NCI-H748 (cell line): Measurements from ENCODE around the gene SHROOM4.

Source experiments
- DNase-seq: peaks from one replicate; lab custom pipeline; 2025; ENCODE audit not compliant: unreplicated experiment; lab: John Stamatoyannopoulos, UW

The SHROOM4 gene, protein sequence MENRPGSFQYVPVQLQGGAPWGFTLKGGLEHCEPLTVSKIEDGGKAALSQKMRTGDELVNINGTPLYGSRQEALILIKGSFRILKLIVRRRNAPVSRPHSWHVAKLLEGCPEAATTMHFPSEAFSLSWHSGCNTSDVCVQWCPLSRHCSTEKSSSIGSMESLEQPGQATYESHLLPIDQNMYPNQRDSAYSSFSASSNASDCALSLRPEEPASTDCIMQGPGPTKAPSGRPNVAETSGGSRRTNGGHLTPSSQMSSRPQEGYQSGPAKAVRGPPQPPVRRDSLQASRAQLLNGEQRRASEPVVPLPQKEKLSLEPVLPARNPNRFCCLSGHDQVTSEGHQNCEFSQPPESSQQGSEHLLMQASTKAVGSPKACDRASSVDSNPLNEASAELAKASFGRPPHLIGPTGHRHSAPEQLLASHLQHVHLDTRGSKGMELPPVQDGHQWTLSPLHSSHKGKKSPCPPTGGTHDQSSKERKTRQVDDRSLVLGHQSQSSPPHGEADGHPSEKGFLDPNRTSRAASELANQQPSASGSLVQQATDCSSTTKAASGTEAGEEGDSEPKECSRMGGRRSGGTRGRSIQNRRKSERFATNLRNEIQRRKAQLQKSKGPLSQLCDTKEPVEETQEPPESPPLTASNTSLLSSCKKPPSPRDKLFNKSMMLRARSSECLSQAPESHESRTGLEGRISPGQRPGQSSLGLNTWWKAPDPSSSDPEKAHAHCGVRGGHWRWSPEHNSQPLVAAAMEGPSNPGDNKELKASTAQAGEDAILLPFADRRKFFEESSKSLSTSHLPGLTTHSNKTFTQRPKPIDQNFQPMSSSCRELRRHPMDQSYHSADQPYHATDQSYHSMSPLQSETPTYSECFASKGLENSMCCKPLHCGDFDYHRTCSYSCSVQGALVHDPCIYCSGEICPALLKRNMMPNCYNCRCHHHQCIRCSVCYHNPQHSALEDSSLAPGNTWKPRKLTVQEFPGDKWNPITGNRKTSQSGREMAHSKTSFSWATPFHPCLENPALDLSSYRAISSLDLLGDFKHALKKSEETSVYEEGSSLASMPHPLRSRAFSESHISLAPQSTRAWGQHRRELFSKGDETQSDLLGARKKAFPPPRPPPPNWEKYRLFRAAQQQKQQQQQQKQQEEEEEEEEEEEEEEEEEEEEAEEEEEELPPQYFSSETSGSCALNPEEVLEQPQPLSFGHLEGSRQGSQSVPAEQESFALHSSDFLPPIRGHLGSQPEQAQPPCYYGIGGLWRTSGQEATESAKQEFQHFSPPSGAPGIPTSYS (N-terminal part only)

DNA sequence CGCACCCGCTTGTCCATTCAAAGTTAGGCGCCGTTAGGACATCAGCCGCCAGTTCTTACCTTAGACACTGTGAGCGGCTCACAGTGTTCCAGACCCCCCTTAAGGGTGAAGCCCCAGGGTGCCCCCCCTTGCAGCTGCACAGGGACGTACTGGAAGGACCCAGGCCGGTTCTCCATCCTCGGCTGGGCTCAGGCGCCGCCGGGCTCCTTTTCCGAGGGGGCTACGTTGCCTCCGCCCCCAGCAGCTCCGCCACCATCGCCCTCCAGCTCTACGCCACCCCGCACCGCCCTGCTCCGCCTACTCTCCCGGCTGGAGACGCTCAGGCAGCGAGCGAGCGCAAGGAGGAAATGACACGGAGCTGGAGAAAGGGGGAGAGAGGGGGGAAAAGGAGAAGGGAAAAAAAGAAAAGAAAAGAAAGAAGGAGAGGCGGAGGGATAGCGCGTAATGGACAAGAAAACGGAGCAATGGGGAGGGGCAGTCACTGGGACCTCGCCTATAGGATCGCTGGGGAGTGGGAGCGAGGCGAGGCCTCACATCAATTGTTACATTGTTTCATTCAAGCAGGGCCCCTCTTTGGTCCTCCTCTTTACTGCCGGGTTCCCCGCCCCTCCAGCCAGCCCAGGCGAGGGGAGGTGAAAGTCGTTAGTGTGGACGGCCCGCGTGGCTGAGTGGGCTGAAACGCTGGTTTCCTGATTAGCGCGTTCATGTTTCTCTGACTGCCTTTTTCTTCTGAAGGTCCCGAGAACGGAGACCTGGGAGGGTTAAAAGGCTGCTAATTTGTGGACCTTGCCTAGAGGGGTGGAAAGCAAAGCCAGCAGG lies at the start of gene SHROOM4:
Gene SHROOM4 (minus strand): TSS at position 352 of the 819 bp plus-strand sequence. CDS start 176 bp downstream, at position 176.
- DNase-seq, result peak; percentile 12

DNA sequence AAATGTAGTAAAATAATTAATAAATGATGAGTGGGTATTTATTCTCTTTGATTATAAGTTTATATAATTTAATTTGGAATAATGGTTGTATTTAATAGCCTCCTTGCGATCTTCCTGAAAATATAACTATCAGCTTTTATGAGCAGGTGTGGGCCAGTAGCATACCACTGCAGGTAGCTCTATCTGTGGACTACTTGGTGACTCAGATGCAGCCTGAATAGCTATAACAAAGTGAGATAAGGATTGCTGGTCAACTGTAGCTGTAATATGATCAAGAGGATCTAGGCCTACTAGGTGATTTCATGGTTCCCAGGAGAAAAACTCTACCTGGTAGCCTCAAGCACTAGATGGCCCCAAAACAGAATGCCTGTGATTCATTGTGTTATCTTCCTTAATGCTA lies 49.5 kb upstream of the SHROOM4 start:
- no peak for DNase-seq

DNA sequence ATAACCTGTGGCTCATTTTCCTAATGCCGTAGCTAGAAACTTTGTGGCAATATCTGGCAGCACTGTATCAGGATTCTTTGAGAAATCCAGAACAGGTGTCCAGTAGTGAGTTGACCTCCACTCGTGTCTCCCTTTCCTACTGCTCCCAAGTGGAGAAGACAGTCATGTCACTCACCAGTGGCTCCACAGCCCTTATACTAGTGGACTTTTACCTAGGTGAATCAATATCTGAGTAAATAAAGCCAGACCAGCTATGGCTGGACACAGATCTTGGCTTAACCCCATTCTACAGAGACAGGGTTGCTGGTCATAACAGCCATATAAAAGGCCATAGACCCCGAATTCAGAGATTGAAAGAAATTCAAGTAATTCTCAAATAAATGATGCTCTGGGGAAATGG lies 46.5 kb upstream of the SHROOM4 start:
- no peak for DNase-seq

DNA sequence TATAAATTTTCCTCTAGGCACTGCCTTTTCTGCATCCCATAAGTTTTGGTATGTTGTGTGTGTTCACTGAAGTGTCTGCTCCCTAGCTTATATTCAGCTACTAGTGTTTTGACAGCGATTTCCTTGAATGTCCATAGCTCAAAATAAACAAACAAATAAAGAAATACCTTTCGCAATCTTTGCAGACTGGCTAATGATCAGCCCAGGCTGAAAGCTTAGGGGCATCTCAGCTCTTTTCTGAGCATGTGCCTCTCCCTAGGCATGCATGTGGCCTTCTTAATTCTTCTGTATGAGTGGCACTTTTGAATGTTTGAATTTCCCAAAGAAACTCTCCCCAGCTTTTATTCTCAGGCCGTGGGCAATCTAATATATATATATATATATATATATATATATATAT lies 44.6 kb upstream of the SHROOM4 start:
- no peak for DNase-seq

DNA sequence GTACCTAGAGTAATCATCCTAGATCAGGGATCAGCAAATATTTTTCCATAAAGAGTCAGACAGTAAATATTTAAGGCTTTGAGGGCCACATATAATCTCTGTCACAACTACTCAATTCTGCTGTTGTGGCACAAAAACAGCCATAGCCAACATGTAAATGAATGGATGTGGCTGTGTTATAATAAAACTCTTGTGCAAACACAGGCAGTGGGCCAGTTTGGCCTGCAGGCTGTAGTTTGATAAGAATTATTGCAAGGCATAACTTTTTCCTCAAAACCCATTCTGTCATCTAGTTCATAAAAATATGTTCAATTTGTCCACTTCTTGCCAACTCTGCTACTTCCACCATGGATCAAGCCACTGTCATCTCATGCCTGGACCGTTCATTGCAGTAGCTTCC lies 39.4 kb upstream of the SHROOM4 start:
- DNase-seq, result no peak

DNA sequence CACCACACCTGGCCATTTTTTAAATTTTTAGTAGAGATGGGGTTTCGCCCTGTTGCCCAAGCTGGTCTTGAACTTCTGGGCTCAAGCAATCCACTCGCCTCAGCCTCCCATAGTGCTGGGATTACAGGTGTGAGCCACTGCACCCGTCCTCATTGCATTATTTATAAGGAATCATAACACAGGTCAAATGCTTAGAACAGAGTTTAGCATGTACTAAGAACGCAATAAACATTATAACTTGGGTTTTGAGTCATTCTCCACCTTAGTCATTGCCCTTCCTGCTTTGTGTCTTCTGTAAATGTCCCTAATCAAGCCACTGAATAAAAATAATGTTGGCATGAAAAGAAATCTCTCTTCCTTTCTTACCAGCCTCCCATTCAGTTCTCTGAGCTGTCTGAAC lies 38.5 kb upstream of the SHROOM4 start:
- no peak for DNase-seq

DNA sequence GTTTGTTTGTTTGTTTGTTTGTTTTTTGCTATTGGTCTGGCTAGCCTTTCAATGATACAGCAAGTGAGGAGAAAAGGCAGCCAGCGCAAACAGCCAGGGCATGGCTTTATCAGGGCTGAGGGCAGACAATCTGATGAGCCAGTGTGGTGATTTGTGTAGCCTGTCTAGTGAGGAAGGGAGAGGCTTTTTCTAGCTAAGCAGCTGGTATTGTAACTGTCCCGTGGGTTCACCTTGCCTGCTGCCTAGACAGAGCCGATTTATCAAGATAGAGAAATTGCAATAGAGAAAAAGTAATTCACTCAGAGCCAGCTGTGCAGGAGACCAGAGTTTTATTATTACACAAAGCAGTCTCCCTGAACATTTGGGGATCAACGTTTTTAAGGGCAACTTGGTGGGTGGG lies 28.2 kb upstream of the SHROOM4 start:
- DNase-seq, result no peak

DNA sequence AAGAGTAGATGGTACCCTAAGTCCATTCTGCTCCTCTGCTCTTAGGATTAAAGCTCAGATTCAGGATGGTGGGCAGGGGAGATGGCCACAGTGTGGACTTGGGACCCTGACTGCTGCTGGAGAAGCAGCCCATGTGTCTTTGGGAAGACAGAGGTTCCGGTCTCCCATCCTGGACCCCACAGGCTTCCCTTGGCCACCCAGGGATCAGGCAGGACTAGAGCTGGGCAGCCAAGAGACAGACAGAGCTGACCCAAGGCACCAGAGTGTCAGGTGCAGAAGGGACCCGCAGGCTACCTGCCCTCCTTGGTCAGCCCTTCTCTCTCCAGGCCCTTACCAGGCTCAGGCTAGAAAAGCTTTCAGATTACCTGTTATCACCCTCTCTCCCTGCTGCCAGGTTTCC lies 25.7 kb upstream of the SHROOM4 start:
- no peak for DNase-seq

DNA sequence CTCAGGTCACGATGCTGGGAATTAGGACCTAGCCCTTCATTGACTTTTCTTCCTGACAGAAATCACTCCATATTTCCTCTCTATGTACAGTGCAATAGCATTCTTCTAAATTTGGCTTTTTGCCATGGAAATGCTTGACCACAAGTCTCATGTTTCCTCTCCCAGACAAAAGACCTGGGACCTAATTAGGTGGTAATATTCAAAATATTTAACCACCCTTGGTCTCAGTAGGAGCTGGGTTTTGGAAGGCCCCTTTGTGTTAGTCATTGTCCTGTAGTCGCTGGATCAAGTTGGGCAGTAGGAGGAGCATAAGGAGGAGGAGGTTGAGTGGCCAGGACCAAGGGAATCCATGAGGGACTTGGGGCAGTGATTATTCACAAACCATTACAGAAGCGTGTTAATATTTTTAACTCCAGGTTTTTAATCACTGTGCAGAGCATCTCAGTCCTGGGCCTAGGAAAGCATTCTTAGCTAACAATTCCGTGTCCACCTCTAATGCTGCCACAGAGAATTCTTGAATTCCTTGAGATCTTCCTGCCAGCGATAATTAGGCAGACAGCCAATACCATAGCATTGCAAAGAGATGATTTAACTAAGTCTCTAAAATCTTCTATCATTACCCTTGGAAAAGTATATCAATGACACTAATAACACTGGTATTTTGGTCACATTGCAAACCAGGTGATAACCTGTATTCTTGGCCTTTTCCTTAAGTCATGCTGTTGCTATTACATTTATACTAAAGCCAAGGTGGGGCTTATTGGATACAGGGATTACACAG lies 25.0 kb upstream of the SHROOM4 start:
- peak; percentile 29 for DNase-seq

DNA sequence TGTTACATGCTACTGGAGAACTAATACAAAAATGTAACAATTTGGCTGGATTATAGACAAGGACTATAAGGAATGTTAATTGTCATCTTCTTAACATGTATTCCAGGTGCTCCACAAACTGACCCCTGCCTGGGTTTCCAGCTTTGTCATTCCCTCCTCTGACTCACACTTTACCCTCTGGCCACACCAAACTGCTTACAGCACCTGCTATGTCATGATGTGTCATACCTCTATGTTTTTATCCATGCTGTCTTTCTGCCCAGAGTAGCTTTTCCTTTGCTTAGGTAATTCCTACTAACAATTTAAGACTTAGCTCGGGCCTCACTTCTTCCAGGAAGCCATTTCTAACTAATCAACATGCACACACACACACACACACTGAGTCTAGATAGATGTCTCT lies 14.0 kb upstream of the SHROOM4 start:
- no peak for DNase-seq

DNA sequence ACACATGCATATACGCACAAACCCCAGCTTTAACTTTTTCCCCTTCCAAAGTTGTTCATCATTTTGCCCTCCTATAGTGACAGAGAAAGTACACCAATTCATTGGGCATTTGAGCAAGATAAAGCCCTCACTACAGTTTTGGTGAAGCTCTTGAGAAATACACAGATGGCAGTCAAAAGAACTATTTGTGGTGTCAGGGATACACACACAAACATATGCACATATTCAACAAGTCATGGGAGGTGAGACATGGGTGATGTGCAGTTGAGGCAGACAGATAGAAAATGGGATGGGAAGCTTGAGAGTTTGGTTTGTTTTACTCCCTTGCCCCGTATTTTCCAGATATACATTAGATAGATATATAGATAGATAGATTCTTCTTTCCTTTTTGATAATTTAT lies 11.8 kb upstream of the SHROOM4 start:
- DNase-seq, result no peak

DNA sequence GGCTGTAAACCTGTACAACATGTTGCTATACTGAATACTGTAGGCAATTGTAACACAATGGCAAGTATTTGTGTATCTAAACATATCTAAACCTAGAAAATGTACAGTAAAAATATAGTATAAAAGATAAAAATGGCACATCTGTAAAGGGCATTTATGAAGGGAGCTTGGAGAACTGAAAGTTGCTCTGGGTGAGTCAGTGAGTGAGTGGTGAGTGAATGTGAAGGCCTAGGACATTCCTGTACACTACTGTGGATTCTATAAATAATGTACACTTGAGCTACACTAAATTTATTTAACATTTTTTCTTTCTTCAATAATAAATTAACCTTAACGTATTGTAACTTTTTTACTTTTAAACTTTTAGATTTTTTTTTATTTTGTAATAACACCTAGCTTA lies 5.0 kb upstream of the SHROOM4 start:
- no peak for DNase-seq

DNA sequence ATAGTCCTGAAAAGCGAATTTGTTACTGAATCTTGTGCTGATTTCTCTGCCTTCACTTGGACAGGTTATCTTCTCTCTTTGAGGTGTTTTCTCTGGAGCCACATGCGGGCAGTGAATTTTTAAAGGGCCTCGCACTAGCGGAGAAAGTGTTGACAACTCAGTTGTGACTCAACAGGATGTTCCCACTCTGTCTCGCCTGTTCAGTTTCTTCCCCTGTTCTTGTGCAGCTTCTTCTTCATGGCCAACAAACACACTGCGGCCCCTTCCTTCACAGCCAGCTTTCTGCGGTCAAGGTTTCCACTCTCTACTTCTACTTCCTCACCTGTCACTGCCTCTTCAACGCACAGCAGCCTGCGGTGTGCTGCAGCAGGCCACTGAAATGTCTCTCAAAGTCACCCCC lies 1.1 kb upstream of the SHROOM4 start:
- DNase-seq, result no peak

DNA sequence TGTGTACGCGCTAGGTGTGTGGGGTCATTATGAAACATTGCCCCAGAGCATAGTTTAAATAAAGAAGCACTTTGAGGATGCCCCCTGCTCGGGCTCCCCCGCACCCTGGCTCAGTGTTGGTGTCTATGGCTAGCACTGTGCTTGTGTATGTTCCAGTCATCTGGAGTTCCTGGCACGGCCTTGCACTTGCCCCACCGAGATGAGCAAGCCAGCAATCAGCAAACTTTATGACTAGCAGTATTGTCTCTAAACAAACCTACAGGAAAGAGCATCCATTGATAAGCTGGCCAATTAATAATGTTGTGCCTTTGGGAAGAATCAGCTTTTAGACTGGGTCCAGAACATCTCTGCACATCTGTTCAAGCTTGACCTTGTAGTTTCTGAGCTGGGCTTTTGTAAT lies 707 bp upstream of the SHROOM4 start:
- no peak for DNase-seq

DNA sequence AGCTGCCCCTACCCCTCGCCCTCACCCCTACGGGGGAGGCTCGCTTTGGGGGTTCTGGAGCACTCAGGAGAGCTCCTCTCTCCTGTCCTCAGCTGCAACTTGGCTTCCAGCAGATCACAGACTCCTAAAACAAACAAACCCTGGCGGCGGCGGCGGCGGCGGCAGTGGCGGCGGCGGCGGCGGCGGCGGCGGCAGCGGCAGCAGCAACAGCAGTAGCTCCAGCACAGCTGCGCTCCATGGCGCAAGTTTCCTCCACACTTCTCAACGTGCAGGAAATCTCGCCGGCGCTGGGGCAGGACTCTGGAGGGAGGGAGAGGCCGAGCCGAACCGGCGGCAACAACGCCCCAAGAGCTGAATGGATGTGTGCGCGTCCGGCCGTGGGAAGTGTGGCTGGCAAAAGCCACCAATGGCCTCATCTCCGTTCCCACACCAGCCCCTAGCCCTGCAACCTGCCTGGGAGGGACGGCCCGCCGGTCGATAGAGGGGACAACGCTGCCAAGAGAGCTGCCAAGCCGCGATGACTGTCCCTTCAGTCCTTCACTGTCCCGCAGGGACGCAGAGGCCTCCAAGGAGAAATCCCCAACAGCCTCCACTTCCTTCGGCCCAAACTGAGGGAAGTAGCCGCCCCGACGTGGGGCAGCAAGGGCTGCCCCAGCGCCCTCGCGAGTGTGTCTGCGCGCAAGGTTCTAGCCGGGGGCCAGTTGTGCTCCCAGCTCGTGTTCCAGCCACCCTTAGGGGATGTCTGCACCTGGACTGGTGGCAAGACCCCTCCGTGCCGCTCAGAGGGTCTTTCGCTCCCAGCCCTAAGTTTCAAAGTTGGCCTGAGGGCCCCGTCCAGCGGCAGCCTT lies 775 bp downstream of the SHROOM4 start:
- DNase-seq, result peak; percentile 26

DNA sequence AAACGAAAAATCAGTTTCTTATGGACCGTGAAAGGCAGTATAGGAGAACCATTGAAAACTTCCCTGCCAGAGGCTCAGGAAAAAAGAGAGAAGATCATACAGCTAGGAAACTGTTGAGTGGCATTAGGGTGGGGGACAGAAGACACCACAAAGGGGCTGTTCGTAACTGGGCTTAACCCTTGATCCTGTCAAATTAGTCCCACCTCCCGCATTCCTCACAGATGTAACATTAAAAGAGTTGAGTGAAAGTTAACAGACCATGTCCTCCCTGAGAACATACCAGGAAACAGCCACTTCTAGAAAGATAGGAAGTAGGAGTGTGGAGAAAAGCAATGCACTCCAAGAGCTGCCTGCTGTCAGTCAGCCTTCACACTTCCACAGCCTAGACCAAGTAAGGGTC lies 8.7 kb downstream of the SHROOM4 start:
- DNase-seq, result no peak

DNA sequence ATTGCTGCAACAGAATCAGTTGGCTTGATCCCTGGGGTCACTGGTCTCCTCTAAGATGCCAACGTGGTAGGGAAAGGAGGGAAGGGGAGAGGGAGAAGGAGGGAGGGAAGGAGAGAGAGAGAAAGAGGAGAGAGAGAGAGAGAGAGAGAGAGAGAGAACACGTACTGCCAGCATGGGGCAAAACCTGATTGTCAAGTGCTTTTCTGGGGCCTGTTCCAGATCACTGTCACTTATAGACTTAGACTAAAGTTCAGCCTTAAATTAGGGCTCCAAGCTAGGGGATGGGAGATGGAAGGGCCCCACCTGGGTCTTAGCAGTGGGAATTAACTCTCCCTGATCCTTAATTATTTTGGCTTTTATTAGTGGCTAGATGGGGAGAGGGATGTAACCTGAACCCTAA lies 12.9 kb downstream of the SHROOM4 start:
- DNase-seq, result no peak

DNA sequence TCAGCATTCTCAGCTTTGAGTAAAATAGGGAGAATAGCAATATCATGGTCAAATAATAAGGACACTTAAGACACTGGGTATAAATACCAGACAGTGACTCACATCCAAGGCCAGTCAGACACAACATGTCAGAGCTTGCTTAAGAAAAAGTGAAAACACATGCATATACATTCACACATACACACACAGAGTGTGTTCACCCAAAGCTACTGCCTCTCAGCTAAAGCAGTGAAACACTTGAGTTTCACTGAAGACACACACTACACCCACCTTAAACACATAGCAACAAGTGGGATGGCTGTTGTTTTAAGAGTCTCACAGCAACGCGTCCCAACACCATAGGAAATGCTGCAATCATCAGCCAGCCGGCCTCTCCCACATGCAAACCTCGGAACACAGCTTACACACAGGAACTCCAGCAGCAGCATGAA lies 14.4 kb downstream of the SHROOM4 start:
- DNase-seq, result no peak

DNA sequence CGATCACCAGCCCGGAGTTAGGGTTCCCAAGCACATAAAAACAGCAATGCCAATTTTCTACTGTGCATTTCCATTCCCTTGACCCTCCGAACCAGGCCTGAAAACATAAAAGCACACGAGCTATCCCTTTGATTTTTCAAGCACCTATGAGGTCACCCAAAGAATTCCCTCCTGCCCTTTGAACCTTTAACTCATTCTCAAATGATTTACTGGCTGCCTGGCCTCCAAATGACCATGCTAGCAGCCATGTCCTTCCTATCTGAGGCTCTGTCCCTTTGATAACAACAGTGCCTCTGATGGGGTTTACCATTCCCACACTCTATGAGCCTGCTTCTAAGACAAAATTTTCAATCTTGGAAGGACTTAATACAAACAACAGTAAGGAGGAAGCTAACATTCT lies 15.2 kb downstream of the SHROOM4 start:
- DNase-seq, result no peak
